Activated naive CD8-positive, alpha-beta T cell treated with anti-CD3 and anti-CD28 coated beads for 36 hours (primary cell): ENCODE data around the gene MYCBP2. TPM values are rescaled to one million over a fixed set of nuclear protein-coding genes. Genes with fewer than 3 reads are reported as not detected.
A peak's percentile ranks its signal among the peaks of the same experiment; 100 is the strongest.

Source experiments
- DNase-seq: peaks from one replicate; pipeline ENCODE4 v3.0.0; 2021
- H3K27ac Mint-ChIP-seq: one replicate; pipeline ENCODE4 v1.8.0; 2022; ENCODE audit warnings: mild to moderate bottlenecking, moderate library complexity, mixed read lengths
- H3K27me3 Mint-ChIP-seq: one replicate; pipeline ENCODE4 v1.8.0; 2022; ENCODE audit warnings: mild to moderate bottlenecking, mixed read lengths
- H3K36me3 Mint-ChIP-seq: one replicate; pipeline ENCODE4 v1.8.0; 2021; ENCODE audit warnings: mild to moderate bottlenecking, mixed read lengths
- H3K4me1 Mint-ChIP-seq: one replicate; pipeline ENCODE4 v1.8.0; 2021; ENCODE audit warnings: mixed read lengths
- H3K4me3 Mint-ChIP-seq: one replicate; pipeline ENCODE4 v1.8.0; 2022; ENCODE audit warnings: mild to moderate bottlenecking, moderate library complexity, mixed read lengths
- H3K9me3 Mint-ChIP-seq: one replicate; pipeline ENCODE4 v1.8.0; 2022; ENCODE audit warnings: mixed read lengths
- total RNA-seq, 2 experiments: library from RNA; stranded (reverse); gene quantifications; one replicate each; pipeline ENCODE4 v1.2.3, GENCODE V29; 2021

MYCBP2 gene
- total RNA-seq, 2 experiments from 2014 or later, result 89.5 to 94.2 TPM

DNA sequence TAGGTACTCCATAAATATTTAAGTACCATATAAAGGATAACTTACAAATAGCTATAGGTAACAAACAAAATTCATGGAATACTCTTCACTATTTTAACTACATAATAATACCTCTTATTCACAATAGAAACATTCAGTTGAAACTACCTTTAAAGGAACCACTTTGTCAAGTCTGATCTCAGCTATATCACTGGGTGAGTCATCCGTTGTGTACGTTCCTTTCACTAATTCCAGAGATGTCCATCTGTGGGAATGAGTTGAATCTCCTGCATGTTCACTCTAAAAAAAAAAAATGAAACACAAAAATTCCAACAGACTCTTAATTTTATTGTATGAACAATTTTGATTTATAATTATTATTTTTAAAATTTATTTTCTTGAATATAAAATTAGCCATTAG, 150.5 kb downstream of the MYCBP2 start:
- H3K4me1 Mint-ChIP-seq, result peaks cover 5% of the 10 kb centered on the region
- H3K4me3 Mint-ChIP-seq, result no peak overlapping the region
- peaks cover 27% of the 10 kb centered on the region for H3K36me3 Mint-ChIP-seq
- DNase-seq, result no peak
- no peaks in the 10 kb centered on the region for H3K9me3 Mint-ChIP-seq
- no peak overlapping the region for H3K27ac Mint-ChIP-seq
- H3K27me3 Mint-ChIP-seq, result no peaks in the 10 kb centered on the region

DNA sequence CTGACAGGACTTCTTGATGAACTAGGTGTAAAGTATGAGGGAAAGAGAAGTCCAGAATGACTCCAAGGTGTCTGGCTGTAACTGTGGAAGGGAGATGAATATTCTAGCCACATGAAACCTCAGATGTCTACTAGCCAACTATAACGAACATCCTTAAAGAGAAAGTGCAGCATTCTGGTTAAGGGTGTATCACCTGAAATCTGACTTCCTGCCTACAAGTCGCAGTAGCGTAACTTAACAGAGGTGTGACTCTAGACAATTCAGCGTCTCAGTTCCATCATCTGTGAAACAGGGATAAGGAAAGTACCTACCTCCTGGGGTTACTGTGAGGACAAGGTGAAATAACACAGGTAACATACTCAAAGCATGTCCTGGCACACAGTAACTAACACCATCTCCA, 154.2 kb downstream of the MYCBP2 start:
- Mint-ChIP-seq H3K9me3 (no peaks in the 10 kb centered on the region), H3K27ac (peak overlapping the region; percentile 21), H3K27me3 (no peaks in the 10 kb centered on the region), H3K4me1 (peaks cover 7% of the 10 kb centered on the region), H3K4me3 (no peak overlapping the region), H3K36me3 (peaks cover 20% of the 10 kb centered on the region)
- no peak for DNase-seq

DNA sequence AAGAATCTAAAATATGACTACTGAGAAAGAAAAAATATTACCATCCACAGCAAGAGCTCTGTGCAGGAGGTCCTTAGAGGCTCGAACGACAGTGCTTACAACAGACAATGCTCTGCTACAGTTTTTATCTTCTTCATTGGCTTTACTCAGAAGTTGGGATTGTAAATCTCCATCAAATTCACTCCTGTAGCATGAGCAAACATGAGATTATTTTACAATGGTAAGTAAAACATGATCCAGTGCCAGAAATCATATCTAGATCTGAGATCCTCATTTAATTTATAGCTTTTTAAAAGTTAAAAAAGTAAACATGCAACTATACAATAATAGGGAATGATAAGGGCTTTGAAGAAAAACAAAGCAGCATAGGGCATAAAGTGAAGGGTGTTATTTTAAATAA, 155.4 kb downstream of the MYCBP2 start:
- Mint-ChIP-seq H3K27ac (no peak overlapping the region), H3K9me3 (no peaks in the 10 kb centered on the region), H3K36me3 (peaks cover 25% of the 10 kb centered on the region), H3K27me3 (no peaks in the 10 kb centered on the region), H3K4me3 (no peak overlapping the region), H3K4me1 (peaks cover 7% of the 10 kb centered on the region)
- DNase-seq, result no peak

DNA sequence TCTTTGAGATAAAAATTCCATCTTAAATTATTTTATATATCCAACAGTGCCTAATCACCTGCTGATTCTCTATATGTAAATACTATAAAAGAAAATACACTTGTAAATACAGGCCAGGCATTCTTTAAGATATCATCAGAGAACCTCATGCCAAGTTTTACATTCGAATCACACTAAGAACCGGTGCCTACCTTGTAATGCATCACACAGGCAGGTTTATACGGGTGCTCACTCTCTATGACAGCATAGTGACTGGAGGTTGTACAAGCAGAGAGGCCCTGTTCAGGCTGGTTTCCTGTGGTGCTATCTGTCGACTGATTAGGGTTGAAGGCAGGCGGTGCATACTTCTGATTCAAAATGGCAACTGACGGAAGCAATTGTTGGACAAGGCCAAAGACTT, 158.7 kb downstream of the MYCBP2 start:
- H3K9me3 Mint-ChIP-seq, result no peaks in the 10 kb centered on the region
- peaks cover 5% of the 10 kb centered on the region for H3K4me1 Mint-ChIP-seq
- no peaks in the 10 kb centered on the region for H3K27me3 Mint-ChIP-seq

DNA sequence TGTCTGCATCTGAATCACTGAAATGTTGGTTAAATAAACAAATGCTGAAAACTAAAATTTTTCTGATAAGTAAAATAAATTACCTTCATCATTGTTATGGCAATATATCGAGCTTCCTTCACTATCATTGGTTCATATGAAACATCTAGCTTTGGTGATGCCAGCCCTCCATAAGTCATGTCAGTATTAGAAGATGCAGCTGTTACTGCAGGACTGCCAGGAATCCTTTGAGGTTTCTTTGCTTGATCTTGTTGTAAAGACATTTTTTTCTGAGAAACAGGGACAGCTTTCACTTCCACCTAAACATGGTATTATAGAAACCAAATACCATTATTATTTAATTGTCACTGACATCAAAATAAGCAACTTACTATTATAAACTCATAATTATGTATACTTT, 176.2 kb downstream of the MYCBP2 start:
- H3K4me3 Mint-ChIP-seq, result no peak overlapping the region
- no peaks in the 10 kb centered on the region for H3K4me1 Mint-ChIP-seq
- H3K27me3 Mint-ChIP-seq, result no peaks in the 10 kb centered on the region
- peaks cover 12% of the 10 kb centered on the region for H3K36me3 Mint-ChIP-seq
- DNase-seq, result no peak
- H3K9me3 Mint-ChIP-seq, result no peaks in the 10 kb centered on the region
- H3K27ac Mint-ChIP-seq, result no peak overlapping the region

More for the DNA sequence above, 158.7 kb downstream of the MYCBP2 start:
- Mint-ChIP-seq H3K27ac (no peak overlapping the region), H3K36me3 (peaks cover 35% of the 10 kb centered on the region), H3K4me3 (no peak overlapping the region)
- no peak for DNase-seq

DNA sequence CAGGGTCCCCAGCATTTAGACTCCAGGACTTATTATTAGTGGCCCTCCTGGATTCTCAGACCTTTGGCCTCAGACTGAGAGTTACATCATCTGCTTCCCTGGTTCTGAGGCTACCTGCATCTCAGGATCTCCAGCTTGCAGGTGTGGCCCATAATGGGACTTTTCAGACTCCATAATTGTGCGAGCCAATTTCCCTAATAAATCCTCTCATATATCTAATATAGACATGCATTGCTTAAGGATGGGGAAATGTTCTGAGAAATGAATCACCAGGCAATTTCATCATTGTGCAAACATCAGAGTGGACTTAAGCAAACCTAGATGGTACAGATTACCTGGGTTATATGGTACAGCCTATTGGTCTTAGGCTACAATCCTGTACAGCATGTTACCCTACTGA, 183.5 kb downstream of the MYCBP2 start:
- no peak overlapping the region for H3K27ac Mint-ChIP-seq
- H3K27me3 Mint-ChIP-seq, result no peaks in the 10 kb centered on the region
- peaks cover 3% of the 10 kb centered on the region for H3K4me1 Mint-ChIP-seq
- H3K9me3 Mint-ChIP-seq, result no peaks in the 10 kb centered on the region
- H3K4me3 Mint-ChIP-seq, result no peak overlapping the region
- peaks cover 23% of the 10 kb centered on the region for H3K36me3 Mint-ChIP-seq
- DNase-seq, result no peak

DNA sequence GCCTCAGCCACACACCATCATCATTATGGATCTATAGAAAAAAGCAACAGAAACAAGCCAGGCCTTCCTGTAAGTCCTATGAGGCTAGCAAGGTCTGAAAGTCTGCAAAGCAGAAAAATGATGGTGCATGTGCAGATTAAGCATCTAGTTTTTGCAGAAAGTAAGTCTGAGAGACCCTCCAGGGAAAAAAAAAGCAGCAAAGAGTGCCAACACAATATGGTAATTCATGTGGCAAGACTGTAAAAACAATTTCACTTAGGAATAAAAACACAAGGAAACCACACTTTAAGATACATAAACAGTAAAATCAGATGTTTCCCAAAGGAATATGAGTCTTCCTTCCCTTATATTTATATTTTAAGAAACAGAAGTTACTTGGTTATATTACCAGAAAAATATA, 187.6 kb downstream of the MYCBP2 start:
- Mint-ChIP-seq H3K4me1 (peaks cover 3% of the 10 kb centered on the region), H3K27me3 (no peaks in the 10 kb centered on the region), H3K9me3 (no peaks in the 10 kb centered on the region), H3K4me3 (no peak overlapping the region), H3K36me3 (peaks cover 36% of the 10 kb centered on the region), H3K27ac (no peak overlapping the region)
- DNase-seq, result no peak

DNA sequence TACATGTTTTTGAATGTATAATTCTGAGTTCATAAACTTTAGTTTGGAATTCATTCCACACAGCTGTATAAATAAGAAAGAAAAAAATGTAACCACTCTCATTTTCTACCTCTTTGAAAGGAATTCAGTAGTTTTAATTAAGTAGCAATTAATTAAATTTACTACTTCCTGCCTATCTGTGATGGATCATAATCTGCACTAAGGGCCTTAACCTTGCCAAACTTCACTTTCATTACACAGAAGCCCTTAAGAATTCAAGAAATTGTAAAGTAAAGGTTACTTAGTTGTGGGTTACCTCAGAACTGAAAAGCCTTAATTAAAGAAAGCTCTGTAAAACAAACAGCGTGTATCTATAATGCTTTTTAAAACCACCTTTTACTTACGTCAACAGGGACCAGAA, 188.1 kb downstream of the MYCBP2 start:
- H3K9me3 Mint-ChIP-seq, result no peaks in the 10 kb centered on the region
- H3K4me1 Mint-ChIP-seq, result peaks cover 4% of the 10 kb centered on the region
- peaks cover 36% of the 10 kb centered on the region for H3K36me3 Mint-ChIP-seq
- DNase-seq, result no peak
- H3K27me3 Mint-ChIP-seq, result no peaks in the 10 kb centered on the region
- H3K27ac Mint-ChIP-seq, result no peak overlapping the region
- no peak overlapping the region for H3K4me3 Mint-ChIP-seq

DNA sequence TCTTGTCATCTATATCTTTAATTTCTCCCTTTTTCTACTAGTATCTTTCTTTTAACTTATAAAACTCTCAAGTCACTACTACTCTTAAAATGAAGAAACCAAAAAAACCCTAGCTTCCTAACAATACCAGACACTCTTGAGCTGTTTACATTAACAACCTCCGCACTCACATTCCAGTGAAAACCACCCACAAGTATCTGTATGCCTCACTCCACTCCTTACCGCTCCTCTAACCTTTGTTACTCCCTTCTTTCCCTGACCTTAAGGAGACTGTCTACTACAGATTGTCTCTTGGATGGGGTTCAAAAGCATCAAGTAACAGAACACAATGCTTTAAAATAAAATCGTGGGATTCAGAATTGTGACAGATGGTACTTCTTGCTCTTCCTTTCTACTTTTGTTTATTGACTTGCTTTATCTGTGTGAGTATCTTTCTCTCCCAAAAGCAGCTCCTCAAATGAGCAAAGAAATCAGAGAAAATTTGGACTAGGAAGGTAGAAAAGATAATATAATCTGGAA, 189.9 kb downstream of the MYCBP2 start:
- no peaks in the 10 kb centered on the region for H3K9me3 Mint-ChIP-seq
- no peak overlapping the region for H3K4me3 Mint-ChIP-seq
- no peak for DNase-seq
- no peak overlapping the region for H3K27ac Mint-ChIP-seq
- H3K4me1 Mint-ChIP-seq, result peaks cover 4% of the 10 kb centered on the region
- H3K36me3 Mint-ChIP-seq, result peaks cover 40% of the 10 kb centered on the region
- no peaks in the 10 kb centered on the region for H3K27me3 Mint-ChIP-seq

DNA sequence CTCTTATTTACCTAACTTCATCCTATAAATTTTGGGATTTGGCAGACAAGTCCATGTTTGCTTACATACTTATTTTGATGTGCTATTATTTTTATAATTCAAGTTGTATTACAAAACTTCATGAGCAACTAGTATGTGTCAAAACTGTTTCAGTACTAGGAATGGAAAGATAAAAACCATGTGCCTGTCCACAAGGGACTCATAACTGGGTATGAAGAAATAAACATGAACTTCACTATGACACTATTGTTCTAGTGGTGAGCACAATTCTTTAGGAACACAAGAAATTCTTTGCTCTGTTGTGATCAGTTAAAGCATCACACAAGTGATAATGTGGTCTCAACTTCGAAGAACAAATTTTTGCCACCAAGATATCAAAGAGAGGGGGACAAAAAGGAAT, 202.5 kb downstream of the MYCBP2 start:
- DNase-seq, result no peak
- Mint-ChIP-seq H3K9me3 (no peaks in the 10 kb centered on the region), H3K27me3 (no peaks in the 10 kb centered on the region), H3K4me3 (no peak overlapping the region), H3K27ac (no peak overlapping the region), H3K4me1 (peaks cover 2% of the 10 kb centered on the region), H3K36me3 (peaks cover 14% of the 10 kb centered on the region)

DNA sequence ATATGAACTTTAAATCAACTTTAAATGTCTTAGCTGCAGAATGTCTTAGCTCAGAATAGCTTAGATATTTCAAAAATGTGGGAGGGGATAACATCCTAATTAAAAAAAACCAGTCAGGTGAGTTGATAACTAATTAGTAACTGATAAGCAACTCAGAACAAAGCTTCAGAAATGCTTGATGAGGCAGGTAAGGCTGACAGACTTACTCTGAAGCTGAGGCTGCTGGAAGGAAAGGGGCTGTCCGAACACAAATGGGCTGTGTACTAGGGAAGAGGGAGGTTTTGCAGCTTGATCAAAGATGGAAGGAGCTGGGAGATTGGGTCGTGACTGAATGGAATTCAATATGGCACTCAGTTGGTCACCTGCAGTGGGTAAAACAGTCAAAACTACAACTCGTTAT, 208.8 kb downstream of the MYCBP2 start:
- no peaks in the 10 kb centered on the region for H3K4me1 Mint-ChIP-seq
- H3K27me3 Mint-ChIP-seq, result no peaks in the 10 kb centered on the region
- no peak overlapping the region for H3K4me3 Mint-ChIP-seq
- H3K27ac Mint-ChIP-seq, result no peak overlapping the region
- DNase-seq, result no peak
- H3K9me3 Mint-ChIP-seq, result no peaks in the 10 kb centered on the region
- peaks cover 28% of the 10 kb centered on the region for H3K36me3 Mint-ChIP-seq

DNA sequence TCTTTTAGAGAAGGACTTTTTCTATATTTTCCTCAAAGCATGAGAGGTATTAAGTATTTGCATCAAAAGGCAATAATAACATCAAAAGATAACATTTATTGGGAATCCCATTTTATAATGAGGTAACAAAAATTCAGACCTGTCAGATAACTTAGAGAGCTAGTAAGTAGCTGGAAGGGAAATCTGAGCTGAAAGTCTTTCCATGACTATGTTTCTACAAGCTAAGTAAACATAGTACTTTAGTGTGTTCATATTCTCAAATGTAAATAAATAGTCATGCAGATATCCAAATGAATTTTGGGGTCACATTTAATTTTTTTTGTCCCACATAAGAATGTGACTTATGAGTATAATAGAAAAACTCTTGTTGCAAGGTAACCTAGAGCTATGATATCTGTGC, 212.6 kb downstream of the MYCBP2 start:
- Mint-ChIP-seq H3K27ac (no peak overlapping the region), H3K27me3 (no peaks in the 10 kb centered on the region), H3K4me1 (no peaks in the 10 kb centered on the region), H3K9me3 (peaks cover 15% of the 10 kb centered on the region), H3K36me3 (peaks cover 57% of the 10 kb centered on the region), H3K4me3 (no peak overlapping the region)
- no peak for DNase-seq

DNA sequence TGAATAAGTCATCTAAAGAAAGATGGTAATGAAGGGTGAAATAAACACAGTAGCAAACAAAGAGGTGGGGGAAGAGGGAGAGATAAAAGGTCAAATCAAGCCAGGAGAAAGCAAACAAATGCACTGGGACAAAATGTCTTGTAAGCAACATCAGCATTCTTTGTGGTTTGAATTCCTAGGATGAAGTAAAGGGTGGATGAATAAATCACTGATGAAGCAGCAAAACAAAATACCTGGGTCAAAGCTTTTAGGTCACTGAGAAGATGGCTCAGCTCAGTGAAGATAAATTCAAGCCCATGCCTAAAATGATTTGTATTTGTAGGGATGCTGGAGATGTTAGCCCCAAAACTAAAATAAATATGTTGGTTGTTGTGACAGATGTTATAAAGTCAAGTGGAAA, 213.4 kb downstream of the MYCBP2 start:
- Mint-ChIP-seq H3K27ac (no peak overlapping the region), H3K4me3 (no peak overlapping the region), H3K9me3 (peaks cover 15% of the 10 kb centered on the region), H3K27me3 (no peaks in the 10 kb centered on the region), H3K4me1 (no peaks in the 10 kb centered on the region), H3K36me3 (peaks cover 58% of the 10 kb centered on the region)
- DNase-seq, result no peak

DNA sequence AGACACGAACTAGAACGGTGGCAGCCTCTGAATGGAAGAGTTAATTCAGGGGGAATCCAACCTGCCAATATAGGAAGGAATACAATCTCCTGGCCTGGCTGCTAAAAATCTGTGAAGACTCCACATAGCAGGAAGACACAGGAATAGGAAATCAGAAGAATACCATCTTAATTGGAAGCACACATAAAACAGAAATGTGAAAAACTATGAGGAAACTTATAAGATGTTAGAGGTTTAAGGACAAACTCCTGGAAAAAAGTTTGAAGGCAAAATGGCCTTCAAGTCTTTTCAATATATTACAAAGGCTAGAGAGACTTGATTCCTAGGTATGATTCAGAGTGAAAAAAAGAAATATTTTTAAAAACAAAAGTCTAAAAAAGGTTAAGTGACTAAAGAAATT, 221.8 kb downstream of the MYCBP2 start:
- no peak for DNase-seq
- Mint-ChIP-seq H3K4me3 (no peak overlapping the region), H3K4me1 (peaks cover 3% of the 10 kb centered on the region), H3K27ac (no peak overlapping the region), H3K36me3 (peaks cover 17% of the 10 kb centered on the region), H3K9me3 (peaks cover 3% of the 10 kb centered on the region), H3K27me3 (no peaks in the 10 kb centered on the region)

DNA sequence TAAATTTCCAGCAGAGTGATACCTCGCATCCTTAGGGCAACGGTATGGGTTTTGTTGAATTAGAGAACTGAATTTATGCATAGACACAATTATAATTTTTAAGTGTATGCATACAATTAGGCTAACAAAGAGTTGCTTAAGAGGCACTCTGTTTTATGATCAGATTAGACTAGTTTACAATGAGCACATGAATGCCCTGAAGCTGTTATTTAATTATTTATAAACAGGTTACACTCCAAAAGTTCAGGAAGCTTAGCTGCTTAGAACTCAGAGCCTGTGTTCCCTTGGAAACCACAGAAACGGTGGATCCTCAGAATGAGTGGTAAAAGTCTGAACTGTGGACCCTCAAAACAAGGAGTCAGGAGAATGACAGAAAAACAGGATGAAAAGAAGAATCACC, 227.5 kb downstream of the MYCBP2 start:
- no peaks in the 10 kb centered on the region for H3K27me3 Mint-ChIP-seq
- no peak for DNase-seq
- H3K9me3 Mint-ChIP-seq, result no peaks in the 10 kb centered on the region
- no peak overlapping the region for H3K4me3 Mint-ChIP-seq
- H3K4me1 Mint-ChIP-seq, result peaks cover 2% of the 10 kb centered on the region
- no peak overlapping the region for H3K27ac Mint-ChIP-seq
- H3K36me3 Mint-ChIP-seq, result peaks cover 35% of the 10 kb centered on the region

DNA sequence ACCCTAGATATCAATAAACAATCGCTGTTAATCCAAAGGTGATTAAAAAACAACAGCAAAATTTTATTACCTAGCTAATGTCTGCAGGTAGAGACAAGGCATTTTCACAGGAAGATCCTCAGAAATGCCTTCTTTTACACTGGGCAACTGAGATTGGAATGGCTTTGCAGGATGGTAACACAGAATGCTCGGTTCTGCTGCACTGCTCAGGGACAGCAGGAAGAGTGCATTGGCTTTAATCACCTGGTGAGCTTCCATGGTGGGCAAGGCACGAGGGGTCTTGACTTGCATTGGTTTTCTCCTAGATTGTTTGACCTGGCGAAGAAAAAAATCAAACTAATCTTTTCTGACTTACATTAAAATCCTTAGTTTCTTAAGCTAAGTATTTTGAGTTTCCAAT, 231.6 kb downstream of the MYCBP2 start:
- DNase-seq, result no peak
- Mint-ChIP-seq H3K4me3 (no peak overlapping the region), H3K4me1 (peaks cover 2% of the 10 kb centered on the region), H3K27me3 (no peaks in the 10 kb centered on the region), H3K9me3 (no peaks in the 10 kb centered on the region), H3K36me3 (peaks cover 47% of the 10 kb centered on the region), H3K27ac (no peak overlapping the region)

DNA sequence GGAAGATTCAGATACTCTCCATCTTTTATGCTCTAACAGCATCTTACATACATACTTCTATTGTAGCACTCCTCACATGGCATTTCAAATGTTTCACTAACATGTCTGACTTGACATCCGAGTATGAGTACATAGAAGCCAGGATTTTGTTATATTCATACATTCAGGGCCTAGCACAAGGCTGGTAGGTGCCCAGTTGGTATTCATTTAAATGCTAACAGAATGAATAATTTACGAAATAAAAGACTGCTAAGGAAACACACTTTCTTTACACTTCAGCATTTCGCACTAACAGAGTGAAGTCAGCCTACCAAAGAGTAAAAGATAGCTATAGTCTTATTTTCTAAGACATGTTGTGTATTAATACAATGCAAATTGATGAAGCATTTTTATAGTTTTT, 232.1 kb downstream of the MYCBP2 start:
- Mint-ChIP-seq H3K27ac (no peak overlapping the region), H3K9me3 (no peaks in the 10 kb centered on the region), H3K4me1 (peaks cover 2% of the 10 kb centered on the region), H3K4me3 (no peak overlapping the region), H3K27me3 (no peaks in the 10 kb centered on the region), H3K36me3 (peaks cover 49% of the 10 kb centered on the region)
- no peak for DNase-seq
